Neural progenitor cell (in vitro differentiated cells): ENCODE results near the gene CTNNA1. TPM values are rescaled to one million over a fixed set of nuclear protein-coding genes. Genes with fewer than 3 reads are reported as not detected.

Source experiments
- DNase-seq: peaks from one replicate; pipeline ENCODE4 v3.0.0-alpha.2; 2016; ENCODE audit warnings: low spot score
- H2AFZ ChIP-seq: fragments of 200-600 bp; sonication (generic); replicated peaks from 2 replicates; pipeline ENCODE4 v1.6.1; 2016; ENCODE audit warnings: antibody characterized with exemption
- H3F3A ChIP-seq: fragments of 200-600 bp; sonication (generic); 2 replicates; pipeline ENCODE4 v1.6.1; 2016; ENCODE audit warnings: antibody characterized with exemption, low read depth
- H3K27ac ChIP-seq: fragments of 200-600 bp; sonication (generic); 2 replicates; pipeline ENCODE4 v1.5.1; 2016; ENCODE audit warnings: mild to moderate bottlenecking
- H3K27me3 ChIP-seq: fragments of 200-600 bp; sonication (generic); 2 replicates; pipeline ENCODE4 v1.6.1; 2016; ENCODE audit warnings: mild to moderate bottlenecking, moderate library complexity
- H3K36me3 ChIP-seq: fragments of 200-600 bp; sonication (generic); 2 replicates; pipeline ENCODE4 v1.5.1; 2016
- H3K4me1 ChIP-seq: fragments of 200-600 bp; sonication (generic); 2 replicates; pipeline ENCODE4 v1.6.1; 2016; ENCODE audit warnings: mixed run types
- H3K4me2 ChIP-seq: fragments of 200-600 bp; sonication (generic); 2 replicates; pipeline ENCODE4 v1.6.1; 2016
- H3K4me3 ChIP-seq: fragments of 200-600 bp; sonication (generic); 2 replicates; pipeline ENCODE4 v1.5.1; 2016
- H3K79me2 ChIP-seq: fragments of 200-600 bp; sonication (generic); 2 replicates; pipeline ENCODE4 v1.6.1; 2016; ENCODE audit warnings: low read depth
- H3K9ac ChIP-seq: fragments of 200-600 bp; sonication (generic); 2 replicates; pipeline ENCODE4 v1.6.1; 2016
- H3K9me3 ChIP-seq: fragments of 200-600 bp; sonication (generic); 2 replicates; pipeline ENCODE4 v1.5.1; 2016; ENCODE audit warnings: low read depth
- H4K20me1 ChIP-seq: fragments of 200-600 bp; sonication (generic); 2 replicates; pipeline ENCODE4 v1.6.1; 2016; ENCODE audit warnings: low read depth
- H3K27ac Mint-ChIP-seq: 3 replicates; pipeline ENCODE4 v1.8.0; 2021; ENCODE audit warnings: mixed read lengths
- H3K27me3 Mint-ChIP-seq: 2 replicates; pipeline ENCODE4 v1.8.0; 2022; ENCODE audit warnings: low read depth, mild to moderate bottlenecking, inconsistent platforms, moderate library complexity, mixed read lengths; ENCODE audit not compliant: insufficient read depth
- H3K36me3 Mint-ChIP-seq: 3 replicates; pipeline ENCODE4 v1.8.0; 2021; ENCODE audit warnings: mixed read lengths
- H3K4me1 Mint-ChIP-seq: 3 replicates; pipeline ENCODE4 v1.8.0; 2021; ENCODE audit warnings: mixed read lengths
- H3K4me3 Mint-ChIP-seq: 3 replicates; pipeline ENCODE4 v1.8.0; 2021; ENCODE audit warnings: mild to moderate bottlenecking, moderate library complexity, mixed read lengths
- H3K9me3 Mint-ChIP-seq: 3 replicates; pipeline ENCODE4 v1.8.0; 2020; ENCODE audit warnings: mixed read lengths
- EZH2 ChIP-seq: fragments of 200-600 bp; sonication (generic); IDR thresholded peaks from 2 replicates; pipeline ENCODE4 v1.6.1; 2017; ENCODE audit warnings: antibody characterized with exemption, mild to moderate bottlenecking, moderate library complexity
- EZH2phosphoT487 ChIP-seq: fragments of 200-600 bp; sonication (generic); IDR thresholded peaks from 2 replicates; pipeline ENCODE4 v1.6.1; 2017; ENCODE audit warnings: antibody characterized with exemption
- total RNA-seq: library from RNA; depleted of rRNA; stranded (reverse); fragments of >200 nt; gene quantifications from 2 replicates; pipeline ENCODE4 v1.2.3, GENCODE V29; 2015; ENCODE audit warnings: low replicate concordance
- TF ChIP-seq, protein P1 (sequence below): fragments of 200-600 bp; sonication (generic); IDR thresholded peaks from 2 replicates; pipeline ENCODE4 v1.5.1; 2017; ENCODE audit warnings: antibody characterized with exemption, mild to moderate bottlenecking

The CTNNA1 gene
- total RNA-seq, 1 donor from 2014 or later, result 305 TPM

DNA sequence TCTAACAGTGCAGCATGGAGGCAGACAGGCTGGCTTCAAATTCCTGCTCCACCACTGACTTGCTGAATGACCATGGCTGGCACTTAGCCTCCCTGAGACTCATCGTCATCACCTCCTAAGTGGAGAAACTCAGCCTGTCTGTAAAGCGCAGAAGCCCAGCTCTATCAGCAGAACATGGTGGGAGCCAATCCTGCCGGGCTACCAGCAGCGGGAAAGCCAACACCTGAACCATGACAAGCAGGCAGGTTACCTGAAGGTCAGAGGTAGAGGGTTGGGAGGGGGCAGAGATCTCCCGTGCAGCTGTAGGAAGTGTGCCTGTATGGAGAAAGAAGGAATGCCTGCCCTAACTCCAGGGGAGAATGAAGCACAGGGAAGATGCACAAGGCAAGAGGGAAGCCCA, 194.6 kb downstream of the CTNNA1 start:
- Histone ChIP-seq H3K4me2 (no peak overlapping the region), H3K27me3 (no peaks in the 10 kb centered on the region), H2AFZ (no peak overlapping the region), H3K79me2 (no peaks in the 10 kb centered on the region), H3K9ac (no peak overlapping the region), H3K4me3 (no peak overlapping the region), H3K36me3 (no peaks in the 10 kb centered on the region), H3K27ac (no peak overlapping the region), H4K20me1 (peaks cover 7% of the 10 kb centered on the region), H3K4me1 (peaks cover 56% of the 10 kb centered on the region), H3K9me3 (no peaks in the 10 kb centered on the region), H3F3A (peaks cover 17% of the 10 kb centered on the region)
- H3K36me3 Mint-ChIP-seq, result no peaks in the 10 kb centered on the region
- peaks cover 17% of the 10 kb centered on the region for H3K27me3 Mint-ChIP-seq
- DNase-seq, result no peak
- peaks cover 78% of the 10 kb centered on the region for H3K4me1 Mint-ChIP-seq
- peak overlapping the region; percentile 76 for H3K27ac Mint-ChIP-seq
- H3K4me3 Mint-ChIP-seq, result peak overlapping the region; percentile 3
- no peaks in the 10 kb centered on the region for H3K9me3 Mint-ChIP-seq
- TF ChIP-seq, protein P1, sequence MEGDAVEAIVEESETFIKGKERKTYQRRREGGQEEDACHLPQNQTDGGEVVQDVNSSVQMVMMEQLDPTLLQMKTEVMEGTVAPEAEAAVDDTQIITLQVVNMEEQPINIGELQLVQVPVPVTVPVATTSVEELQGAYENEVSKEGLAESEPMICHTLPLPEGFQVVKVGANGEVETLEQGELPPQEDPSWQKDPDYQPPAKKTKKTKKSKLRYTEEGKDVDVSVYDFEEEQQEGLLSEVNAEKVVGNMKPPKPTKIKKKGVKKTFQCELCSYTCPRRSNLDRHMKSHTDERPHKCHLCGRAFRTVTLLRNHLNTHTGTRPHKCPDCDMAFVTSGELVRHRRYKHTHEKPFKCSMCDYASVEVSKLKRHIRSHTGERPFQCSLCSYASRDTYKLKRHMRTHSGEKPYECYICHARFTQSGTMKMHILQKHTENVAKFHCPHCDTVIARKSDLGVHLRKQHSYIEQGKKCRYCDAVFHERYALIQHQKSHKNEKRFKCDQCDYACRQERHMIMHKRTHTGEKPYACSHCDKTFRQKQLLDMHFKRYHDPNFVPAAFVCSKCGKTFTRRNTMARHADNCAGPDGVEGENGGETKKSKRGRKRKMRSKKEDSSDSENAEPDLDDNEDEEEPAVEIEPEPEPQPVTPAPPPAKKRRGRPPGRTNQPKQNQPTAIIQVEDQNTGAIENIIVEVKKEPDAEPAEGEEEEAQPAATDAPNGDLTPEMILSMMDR, result no peak
- TF ChIP-seq EZH2, result no peak
- no peak for TF ChIP-seq EZH2phosphoT487

DNA sequence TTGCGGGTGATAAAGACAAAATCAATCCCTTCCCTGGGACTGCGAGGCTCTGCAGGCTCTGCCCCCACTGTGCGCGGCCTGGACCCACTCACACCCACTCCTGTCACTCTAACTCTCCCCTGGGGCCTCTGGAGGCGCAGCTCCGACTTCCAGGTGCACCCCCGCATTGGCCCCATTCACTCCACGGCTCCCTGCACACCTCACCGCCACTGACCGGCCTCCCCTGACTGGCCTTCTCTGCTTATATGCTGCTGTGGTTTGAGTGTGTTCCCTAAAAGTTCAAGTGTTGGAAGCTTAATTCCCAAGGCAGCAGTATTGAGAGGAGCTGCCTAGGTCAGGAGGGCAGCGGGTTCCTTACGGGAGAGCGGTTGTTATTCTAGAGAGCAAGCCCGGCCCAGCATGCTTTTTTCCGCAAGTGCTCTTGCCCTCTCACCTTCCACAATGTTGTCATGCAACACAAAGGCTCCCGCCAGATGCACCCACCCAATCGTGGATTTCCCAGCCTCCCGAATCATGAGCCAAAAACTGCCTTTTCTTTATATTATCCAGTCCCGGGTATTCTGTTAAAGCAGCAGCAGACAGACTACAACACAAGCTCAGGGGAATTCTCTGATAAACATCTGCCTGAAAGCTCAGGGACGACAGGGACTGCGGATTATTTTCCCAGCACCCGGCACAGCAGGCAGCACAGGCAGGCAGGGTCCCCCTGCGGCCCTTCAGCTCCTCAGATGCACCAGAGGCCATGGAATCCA, 195.4 kb downstream of the CTNNA1 start:
- no peaks in the 10 kb centered on the region for H3K9me3 Mint-ChIP-seq
- H4K20me1 ChIP-seq, result peaks cover 15% of the 10 kb centered on the region
- H3K79me2 ChIP-seq, result no peaks in the 10 kb centered on the region
- H3K4me2 ChIP-seq, result peak overlapping the region; percentile 31
- H3K36me3 ChIP-seq, result no peaks in the 10 kb centered on the region
- no peak overlapping the region for H2AFZ ChIP-seq
- no peak overlapping the region for H3K4me3 ChIP-seq
- H3K27ac Mint-ChIP-seq, result peak overlapping the region; percentile 96
- peak overlapping the region; percentile 48 for H3K4me3 Mint-ChIP-seq
- H3K4me1 Mint-ChIP-seq, result peaks cover 79% of the 10 kb centered on the region
- DNase-seq, result peak; percentile 34
- H3K27ac ChIP-seq, result no peak overlapping the region
- no peaks in the 10 kb centered on the region for H3K9me3 ChIP-seq
- H3K27me3 ChIP-seq, result no peaks in the 10 kb centered on the region
- H3F3A ChIP-seq, result peaks cover 17% of the 10 kb centered on the region
- no peak overlapping the region for H3K9ac ChIP-seq
- no peak for TF ChIP-seq EZH2phosphoT487
- TF ChIP-seq, protein P1, result no peak
- no peak for TF ChIP-seq EZH2
- H3K36me3 Mint-ChIP-seq, result no peaks in the 10 kb centered on the region
- H3K4me1 ChIP-seq, result peaks cover 56% of the 10 kb centered on the region
- H3K27me3 Mint-ChIP-seq, result peaks cover 17% of the 10 kb centered on the region

DNA sequence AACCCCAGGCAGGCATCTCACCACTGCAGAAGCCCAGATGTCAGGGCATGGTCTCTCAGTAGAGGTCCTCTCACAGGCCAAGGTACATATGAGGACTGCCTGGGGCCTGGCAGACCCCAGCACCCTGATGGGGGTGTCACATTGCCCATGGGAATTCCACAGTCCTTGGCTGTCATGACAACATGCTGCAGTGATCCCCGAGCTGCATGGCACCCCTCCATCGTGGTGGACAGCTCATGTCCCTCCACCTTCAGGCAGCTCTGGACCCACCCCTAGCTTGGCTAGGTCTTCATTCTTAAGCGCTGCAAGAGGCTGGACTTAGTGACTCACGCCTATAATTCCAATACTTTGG, 196.0 kb downstream of the CTNNA1 start:
- no peak for DNase-seq
- Histone ChIP-seq H3K4me3 (no peak overlapping the region), H3K4me2 (no peak overlapping the region), H3K79me2 (no peaks in the 10 kb centered on the region), H3K36me3 (no peaks in the 10 kb centered on the region), H3K9me3 (no peaks in the 10 kb centered on the region), H3K27ac (no peak overlapping the region), H3K4me1 (peaks cover 55% of the 10 kb centered on the region), H4K20me1 (peaks cover 17% of the 10 kb centered on the region), H3F3A (peaks cover 17% of the 10 kb centered on the region), H2AFZ (no peak overlapping the region), H3K9ac (no peak overlapping the region), H3K27me3 (no peaks in the 10 kb centered on the region)
- Mint-ChIP-seq H3K4me1 (peaks cover 79% of the 10 kb centered on the region), H3K36me3 (no peaks in the 10 kb centered on the region), H3K27ac (peak overlapping the region; percentile 96), H3K9me3 (no peaks in the 10 kb centered on the region), H3K4me3 (no peak overlapping the region), H3K27me3 (peaks cover 15% of the 10 kb centered on the region)
- TF ChIP-seq EZH2 (no peak), EZH2phosphoT487 (no peak)
- TF ChIP-seq, protein P1, result no peak
